Measurements from ENCODE around the gene LRRC8D. TPM values are rescaled to one million over a fixed set of nuclear protein-coding genes. Genes with fewer than 3 reads are reported as not detected.

LRRC8D gene
- total RNA-seq, 1 experiment from 2014 or later: 43.3 TPM

DNA sequence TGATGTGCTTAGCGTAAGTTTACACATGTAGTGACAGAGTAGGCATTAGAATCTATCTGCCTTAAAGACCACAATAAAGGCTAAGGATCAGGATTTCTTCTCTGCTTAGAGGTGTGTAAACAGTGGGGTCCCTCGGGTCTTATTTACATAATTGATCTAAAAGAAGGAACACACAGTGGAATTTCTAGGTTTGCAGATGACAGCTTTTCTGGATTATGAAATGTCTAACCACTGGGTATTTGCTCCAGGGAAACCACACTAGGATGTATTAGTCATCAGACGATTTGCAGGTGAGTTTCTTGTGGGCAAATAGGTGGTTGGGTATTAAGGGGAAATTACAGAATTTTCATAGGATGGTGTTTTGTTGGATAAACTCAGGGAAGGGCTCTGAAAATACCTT lies 5.8 kb downstream of the LRRC8D start:
- ChIA-PET CTCF (no interaction called here), POLR2A (no interaction called here)
- Histone ChIP-seq H3K9me3 (ENCODE audit: control insufficient read depth, insufficient read depth, low read depth, low read length) (no peaks in the 10 kb centered on the region), H3K27ac (ENCODE audit: low read length) (no peak overlapping the region), H3K36me3 (ENCODE audit: control insufficient read depth, insufficient read depth, low read length) (no peaks in the 10 kb centered on the region), H3K27me3 (ENCODE audit: control insufficient read depth, insufficient read depth, low read length) (no peaks in the 10 kb centered on the region), H3K4me1 (ENCODE audit: control insufficient read depth, insufficient read depth, low read length) (peaks cover 15% of the 10 kb centered on the region), H3K4me3 (ENCODE audit: low read depth in 2 of 2, low read length in 2 of 2) (no peak overlapping the region)
- intact Hi-C loops (cut with micrococcal nuclease; ENCODE audit: unreplicated experiment): no loop called here
- ATAC-seq (no peak), DNase-seq (ENCODE audit: low read depth, low spot score) (no peak)
- in situ Hi-C loops (cut with HindIII; ENCODE audit: low pct_unique_long_range_greater_than_20kb, low sequenced_read_pairs): no loop called here
- no peak for TF ChIP-seq POLR2AphosphoS5 (IDR thresholded peaks at IDR 0.05; ENCODE audit: low read depth, low read length)
- TF ChIP-seq SIN3A (IDR thresholded peaks at IDR 0.05; ENCODE audit: borderline replicate concordance, insufficient read depth, low read depth, low read length): no peak
- TF ChIP-seq, protein P1, sequence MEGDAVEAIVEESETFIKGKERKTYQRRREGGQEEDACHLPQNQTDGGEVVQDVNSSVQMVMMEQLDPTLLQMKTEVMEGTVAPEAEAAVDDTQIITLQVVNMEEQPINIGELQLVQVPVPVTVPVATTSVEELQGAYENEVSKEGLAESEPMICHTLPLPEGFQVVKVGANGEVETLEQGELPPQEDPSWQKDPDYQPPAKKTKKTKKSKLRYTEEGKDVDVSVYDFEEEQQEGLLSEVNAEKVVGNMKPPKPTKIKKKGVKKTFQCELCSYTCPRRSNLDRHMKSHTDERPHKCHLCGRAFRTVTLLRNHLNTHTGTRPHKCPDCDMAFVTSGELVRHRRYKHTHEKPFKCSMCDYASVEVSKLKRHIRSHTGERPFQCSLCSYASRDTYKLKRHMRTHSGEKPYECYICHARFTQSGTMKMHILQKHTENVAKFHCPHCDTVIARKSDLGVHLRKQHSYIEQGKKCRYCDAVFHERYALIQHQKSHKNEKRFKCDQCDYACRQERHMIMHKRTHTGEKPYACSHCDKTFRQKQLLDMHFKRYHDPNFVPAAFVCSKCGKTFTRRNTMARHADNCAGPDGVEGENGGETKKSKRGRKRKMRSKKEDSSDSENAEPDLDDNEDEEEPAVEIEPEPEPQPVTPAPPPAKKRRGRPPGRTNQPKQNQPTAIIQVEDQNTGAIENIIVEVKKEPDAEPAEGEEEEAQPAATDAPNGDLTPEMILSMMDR (IDR thresholded peaks at IDR 0.05): no peak
- no peak for TF ChIP-seq TCF7L2 (IDR thresholded peaks at IDR 0.05; ENCODE audit: low read depth, low read length)
- TF ChIP-seq, protein P2, sequence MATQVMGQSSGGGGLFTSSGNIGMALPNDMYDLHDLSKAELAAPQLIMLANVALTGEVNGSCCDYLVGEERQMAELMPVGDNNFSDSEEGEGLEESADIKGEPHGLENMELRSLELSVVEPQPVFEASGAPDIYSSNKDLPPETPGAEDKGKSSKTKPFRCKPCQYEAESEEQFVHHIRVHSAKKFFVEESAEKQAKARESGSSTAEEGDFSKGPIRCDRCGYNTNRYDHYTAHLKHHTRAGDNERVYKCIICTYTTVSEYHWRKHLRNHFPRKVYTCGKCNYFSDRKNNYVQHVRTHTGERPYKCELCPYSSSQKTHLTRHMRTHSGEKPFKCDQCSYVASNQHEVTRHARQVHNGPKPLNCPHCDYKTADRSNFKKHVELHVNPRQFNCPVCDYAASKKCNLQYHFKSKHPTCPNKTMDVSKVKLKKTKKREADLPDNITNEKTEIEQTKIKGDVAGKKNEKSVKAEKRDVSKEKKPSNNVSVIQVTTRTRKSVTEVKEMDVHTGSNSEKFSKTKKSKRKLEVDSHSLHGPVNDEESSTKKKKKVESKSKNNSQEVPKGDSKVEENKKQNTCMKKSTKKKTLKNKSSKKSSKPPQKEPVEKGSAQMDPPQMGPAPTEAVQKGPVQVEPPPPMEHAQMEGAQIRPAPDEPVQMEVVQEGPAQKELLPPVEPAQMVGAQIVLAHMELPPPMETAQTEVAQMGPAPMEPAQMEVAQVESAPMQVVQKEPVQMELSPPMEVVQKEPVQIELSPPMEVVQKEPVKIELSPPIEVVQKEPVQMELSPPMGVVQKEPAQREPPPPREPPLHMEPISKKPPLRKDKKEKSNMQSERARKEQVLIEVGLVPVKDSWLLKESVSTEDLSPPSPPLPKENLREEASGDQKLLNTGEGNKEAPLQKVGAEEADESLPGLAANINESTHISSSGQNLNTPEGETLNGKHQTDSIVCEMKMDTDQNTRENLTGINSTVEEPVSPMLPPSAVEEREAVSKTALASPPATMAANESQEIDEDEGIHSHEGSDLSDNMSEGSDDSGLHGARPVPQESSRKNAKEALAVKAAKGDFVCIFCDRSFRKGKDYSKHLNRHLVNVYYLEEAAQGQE (IDR thresholded peaks at IDR 0.05; ENCODE audit: insufficient read depth in 1 of 2, low read depth in 2 of 2, low read length in 1 of 2): no peak
- BruUV-seq (replicated peaks): no TSS peak

DNA sequence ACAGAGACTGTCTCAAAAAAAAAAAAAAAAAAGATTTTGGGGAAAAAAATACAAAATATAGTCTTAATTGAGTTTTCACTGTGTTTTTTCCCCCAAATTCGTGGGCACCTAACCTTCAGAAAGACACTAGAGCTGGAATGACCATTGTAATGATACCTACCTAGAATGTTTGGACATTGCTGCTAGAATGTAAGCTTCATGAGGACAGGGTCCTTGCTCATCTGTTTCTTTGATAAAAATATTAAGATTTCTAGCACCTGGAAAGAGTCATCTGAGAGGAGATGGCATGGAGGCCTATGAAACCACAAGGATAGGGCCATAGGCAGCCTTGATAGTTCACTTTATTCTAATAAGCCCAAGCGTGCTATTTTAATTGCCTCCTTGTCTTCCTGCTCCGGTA lies 6.5 kb downstream of the LRRC8D start:
- Histone ChIP-seq H3K4me1 (ENCODE audit: control insufficient read depth, insufficient read depth, low read length) (peaks cover 14% of the 10 kb centered on the region), H3K36me3 (ENCODE audit: control insufficient read depth, insufficient read depth, low read length) (no peaks in the 10 kb centered on the region), H3K4me3 (ENCODE audit: low read depth in 2 of 2, low read length in 2 of 2) (no peak overlapping the region), H3K27ac (ENCODE audit: low read length) (no peak overlapping the region), H3K9me3 (ENCODE audit: control insufficient read depth, insufficient read depth, low read depth, low read length) (no peaks in the 10 kb centered on the region), H3K27me3 (ENCODE audit: control insufficient read depth, insufficient read depth, low read length) (no peaks in the 10 kb centered on the region)
- ChIA-PET CTCF (no interaction called here), POLR2A (no interaction called here)
- TF ChIP-seq, protein P1 (IDR thresholded peaks at IDR 0.05): no peak
- TF ChIP-seq SIN3A (IDR thresholded peaks at IDR 0.05; ENCODE audit: borderline replicate concordance, insufficient read depth, low read depth, low read length) (no peak), POLR2AphosphoS5 (IDR thresholded peaks at IDR 0.05; ENCODE audit: low read depth, low read length) (no peak)
- ATAC-seq: no peak
- DNase-seq (ENCODE audit: low read depth, low spot score): no peak
- in situ Hi-C loops (cut with HindIII; ENCODE audit: low pct_unique_long_range_greater_than_20kb, low sequenced_read_pairs) (no loop called here), intact Hi-C loops (cut with micrococcal nuclease; ENCODE audit: unreplicated experiment) (no loop called here)
- BruUV-seq (replicated peaks): no TSS peak

Data from Panc1 (cell line).